BJ (cell line): Measurements from ENCODE around the gene ZBTB32. TPM values are rescaled to one million over a fixed set of nuclear protein-coding genes. Genes with fewer than 3 reads are reported as not detected.
A peak's percentile ranks its signal among the peaks of the same experiment; 100 is the strongest.

ENCODE experiments used
- CTCF ChIA-PET: fragments of 350-600 bp; formaldehyde crosslinking; extraction: SDS; loops from one replicate; lab custom pipeline; 2021; ENCODE audit warnings: antibody characterized with exemption, inconsistent platforms; lab: Yijun Ruan, JAX
- POLR2A ChIA-PET: fragments of 300-600 bp; sonication (Branson Sonifier 250); formaldehyde crosslinking; extraction: SDS; loops from one replicate; lab custom pipeline; 2021; ENCODE audit warnings: antibody characterized with exemption; lab: Charles Lee
- DNase-seq: peaks from one replicate; pipeline ENCODE4 v3.0.0-alpha.2; 2011; ENCODE audit warnings: low read depth
- H3K27me3 ChIP-seq: 2 replicates; pipeline ENCODE4 v1.6.0; 2011; ENCODE audit warnings: low read length; ENCODE audit not compliant: control insufficient read depth, insufficient read depth
- H3K36me3 ChIP-seq: 2 replicates; pipeline ENCODE4 v1.5.1; 2011; ENCODE audit warnings: low read length; ENCODE audit not compliant: control insufficient read depth, insufficient read depth
- H3K4me3 ChIP-seq: 2 replicates; pipeline ENCODE4 v1.5.1; 2011; ENCODE audit warnings: low read depth, mild to moderate bottlenecking, control low read depth, low read length
- CTCF ChIP-seq: IDR thresholded peaks from 2 replicates; pipeline ENCODE4 v1.5.1; 2011; ENCODE audit warnings: low read depth, mild to moderate bottlenecking, control low read depth, inconsistent platforms, low read length, moderate library complexity; ENCODE audit not compliant: insufficient read depth
- polyA plus RNA-seq: library from polyadenylated mRNA; depleted of rRNA; stranded (reverse); fragments of >200 nt; gene quantifications from 2 replicates; pipeline ENCODE4 v1.2.3, GENCODE V29; 2011

Gene ZBTB32
- polyA plus RNA-seq, 1 experiment = not detected

DNA sequence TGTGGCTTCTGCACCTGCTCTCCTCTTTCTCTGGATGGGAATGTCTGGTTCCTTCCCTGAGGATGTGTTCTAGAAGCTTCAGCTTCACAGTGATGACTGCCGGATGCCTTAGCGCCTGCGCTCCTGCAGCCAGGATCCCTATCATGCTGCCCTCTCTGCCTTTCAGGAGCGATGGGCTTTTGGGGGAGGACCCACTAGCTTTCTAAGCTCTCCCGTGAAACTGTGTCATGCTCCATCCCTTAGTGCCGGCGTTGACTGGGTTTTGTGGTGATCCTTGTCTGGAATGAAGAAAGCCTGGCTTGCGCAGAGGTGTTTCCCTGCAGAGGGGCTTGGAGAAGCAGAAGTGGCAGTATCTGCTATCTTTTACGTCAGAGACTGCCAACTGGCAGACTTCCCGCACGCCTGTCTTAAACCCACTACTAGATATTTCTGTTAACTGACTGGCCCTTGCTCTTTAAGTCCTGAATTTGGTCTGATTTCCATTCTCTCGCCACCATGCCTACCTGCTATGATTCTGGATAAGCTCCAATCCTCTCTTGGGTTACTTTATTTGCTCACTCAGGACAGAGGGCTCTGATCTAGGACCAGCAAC lies 9.6 kb downstream of the ZBTB32 start:
- no peak overlapping the region for H3K4me3 ChIP-seq
- H3K36me3 ChIP-seq = no peaks in the 10 kb centered on the region
- no peak for TF ChIP-seq CTCF
- POLR2A ChIA-PET = no interaction called here
- no peaks in the 10 kb centered on the region; the same call in 1 of the 2 replicates for H3K27me3 ChIP-seq
- no peak for DNase-seq
- CTCF ChIA-PET = interaction anchor here (0.6 to 2.4 kb wide), 3 partner anchors 18 to 233 kb away, joined by 3 to 8 read pairs (median 4); no protein-coding TSS in a partner anchor

DNA sequence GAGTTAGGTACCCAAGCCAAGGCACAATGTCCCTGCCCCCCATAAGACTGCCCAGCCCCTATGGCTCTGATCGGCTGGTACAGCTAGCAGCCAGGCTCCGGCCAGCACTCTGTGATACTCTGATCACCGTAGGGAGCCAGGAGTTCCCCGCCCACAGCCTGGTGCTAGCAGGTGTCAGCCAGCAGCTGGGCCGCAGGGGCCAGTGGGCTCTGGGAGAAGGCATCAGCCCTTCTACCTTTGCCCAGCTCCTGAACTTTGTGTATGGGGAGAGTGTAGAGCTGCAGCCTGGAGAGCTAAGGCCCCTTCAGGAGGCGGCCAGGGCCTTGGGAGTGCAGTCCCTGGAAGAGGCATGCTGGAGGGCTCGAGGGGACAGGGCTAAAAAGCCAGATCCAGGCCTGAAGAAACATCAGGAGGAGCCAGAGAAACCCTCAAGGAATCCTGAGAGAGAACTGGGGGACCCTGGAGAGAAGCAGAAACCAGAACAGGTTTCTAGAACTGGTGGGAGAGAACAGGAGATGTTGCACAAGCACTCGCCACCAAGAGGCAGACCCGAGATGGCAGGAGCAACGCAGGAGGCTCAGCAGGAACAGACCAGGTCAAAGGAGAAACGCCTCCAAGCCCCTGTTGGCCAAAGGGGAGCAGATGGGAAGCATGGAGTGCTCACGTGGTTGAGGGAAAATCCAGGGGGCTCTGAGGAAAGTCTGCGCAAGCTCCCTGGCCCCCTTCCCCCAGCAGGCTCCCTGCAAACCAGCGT lies 10.4 kb downstream of the ZBTB32 start:
- DNase-seq = no peak
- Histone ChIP-seq H3K36me3 (no peaks in the 10 kb centered on the region), H3K4me3 (no peak overlapping the region), H3K27me3 (no peaks in the 10 kb centered on the region; the same call in 1 of the 2 replicates)
- ChIA-PET CTCF (interaction anchor here (1.8 to 2.4 kb wide), 2 partner anchors 18 to 20 kb away, joined by 4 to 8 read pairs; no protein-coding TSS in a partner anchor), POLR2A (no interaction called here)
- TF ChIP-seq CTCF = no peak

DNA sequence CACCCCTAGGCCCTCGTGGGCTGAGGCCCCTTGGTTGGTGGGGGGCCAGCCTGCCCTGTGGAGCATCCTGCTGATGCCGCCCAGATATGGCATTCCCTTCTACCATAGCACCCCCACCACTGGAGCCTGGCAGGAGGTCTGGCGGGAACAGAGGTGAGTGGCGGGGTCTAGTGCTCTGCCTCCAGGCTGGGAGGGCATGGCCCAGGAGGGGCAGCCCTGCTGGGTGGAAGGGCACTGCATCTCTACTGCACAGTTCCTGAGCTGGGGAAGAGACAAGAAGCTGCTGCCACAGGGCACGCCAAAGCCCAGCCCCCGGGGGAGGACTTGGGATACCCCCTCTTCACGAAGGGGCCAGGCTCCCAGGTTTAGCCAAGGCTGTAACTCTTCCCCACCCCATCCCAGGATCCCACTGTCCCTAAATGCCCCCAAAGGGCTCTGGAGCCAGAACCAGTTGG lies 11.0 kb downstream of the ZBTB32 start:
- Histone ChIP-seq H3K4me3 (no peak overlapping the region), H3K27me3 (no peaks in the 10 kb centered on the region; the same call in 1 of the 2 replicates), H3K36me3 (peaks cover 1% of the 10 kb centered on the region; the same call in 1 of the 2 replicates)
- ChIA-PET POLR2A (interaction anchor here (0.9 kb wide), 1 partner anchor 8 kb away, joined by 3 read pairs; no protein-coding TSS in a partner anchor), CTCF (interaction anchor here (1.0 to 2.4 kb wide), 6 partner anchors 9 to 37 kb away, joined by 3 to 8 read pairs (median 4); no protein-coding TSS in a partner anchor)
- no peak for TF ChIP-seq CTCF
- DNase-seq = no peak

GRCh38 chr19:35715981-35716800 lies 11.8 kb downstream of the ZBTB32 start:
- Histone ChIP-seq H3K36me3 (peaks cover 3% of the 10 kb centered on the region; the same call in 1 of the 2 replicates), H3K4me3 (peak overlapping the region; percentile 77), H3K27me3 (no peaks in the 10 kb centered on the region; the same call in 1 of the 2 replicates)
- no peak for TF ChIP-seq CTCF
- POLR2A ChIA-PET = interaction anchor here (0.6 to 0.9 kb wide), 2 partner anchors 9 to 40 kb away, joined by 3 read pairs; no protein-coding TSS in a partner anchor
- CTCF ChIA-PET = interaction anchor here (1.0 to 1.5 kb wide), 4 partner anchors 9 to 38 kb away, joined by 3 to 4 read pairs (median 4); no protein-coding TSS in a partner anchor
- DNase-seq = no peak
